ENCODE data around the gene LPXN. TPM values are rescaled to one million over a fixed set of nuclear protein-coding genes. Genes with fewer than 3 reads are reported as not detected.
A peak's percentile ranks its signal among the peaks of the same experiment; 100 is the strongest.
"Not testable (repeated sequence)": the region's sequence is repeated elsewhere in the genome, so short reads cannot be mapped to it uniquely, and the experiment has no call there.

LPXN gene
- total RNA-seq, 2 donors from 2014 or later, result 92.8 to 99.8 TPM

DNA sequence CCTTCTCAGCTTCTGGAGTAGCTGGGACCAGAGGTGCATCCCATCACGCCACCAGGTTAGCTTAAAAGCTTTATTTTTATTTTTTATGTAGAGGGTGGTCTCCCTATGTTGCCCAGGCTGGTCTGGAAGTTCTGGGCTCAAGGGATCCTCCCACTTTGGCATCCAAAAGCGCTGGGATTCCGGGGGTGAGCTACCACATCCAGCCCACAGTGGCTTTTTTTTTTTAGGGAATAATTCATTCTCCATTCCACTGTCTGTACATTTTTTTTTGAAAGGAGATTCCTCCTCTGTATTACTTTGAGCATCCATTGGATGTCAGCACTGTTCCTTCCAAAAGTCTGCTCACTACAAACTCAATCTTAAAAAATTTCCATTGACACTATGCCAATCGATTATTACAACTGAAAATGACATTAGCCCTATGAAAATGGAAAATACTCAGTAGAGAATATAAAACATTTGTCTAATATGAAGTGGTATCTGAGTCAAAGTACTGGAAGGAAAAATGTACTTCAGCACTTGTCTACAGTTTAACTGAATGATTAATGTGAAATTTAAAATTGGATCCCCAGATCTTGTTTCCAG is 1.3 kb upstream of the LPXN start:
- H3K9me3 ChIP-seq (ENCODE audit: control insufficient read depth, low read length, poor library complexity, severe bottlenecking), result no peaks in the 10 kb centered on the region
- DNase-seq (no peak), ATAC-seq (no peak)
- H3K36me3 Mint-ChIP-seq (ENCODE audit: low read depth), result peaks cover 7% of the 10 kb centered on the region
- H3K4me1 Mint-ChIP-seq, result peaks cover 54% of the 10 kb centered on the region
- peak overlapping the region; percentile 100 for H3K27ac Mint-ChIP-seq
- H3K27me3 Mint-ChIP-seq, result no peaks in the 10 kb centered on the region
- peak overlapping the region; percentile 98 for H3K4me3 Mint-ChIP-seq

DNA sequence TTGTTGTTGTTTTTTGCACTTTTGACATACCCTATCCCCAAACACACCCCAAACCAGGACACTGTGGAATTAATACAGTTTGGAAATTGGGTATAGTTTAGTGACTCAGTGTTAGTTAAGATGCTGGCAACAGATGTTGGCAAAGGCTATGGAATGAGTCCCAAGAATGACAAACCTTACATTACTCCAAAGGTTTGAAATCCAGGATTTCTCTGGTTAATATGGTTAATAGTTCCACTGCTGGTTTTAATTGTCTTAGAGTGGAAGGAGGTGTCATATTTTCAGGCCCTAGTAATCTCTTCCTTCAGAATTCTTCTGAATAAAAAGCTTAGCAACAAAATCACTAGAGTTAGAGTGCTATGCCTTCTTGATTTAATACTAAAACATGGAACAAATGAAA is 775 bp downstream of the LPXN start:
- H3K4me3 Mint-ChIP-seq, result peak overlapping the region; percentile 98
- ATAC-seq, result no peak
- no peak for DNase-seq
- peaks cover 50% of the 10 kb centered on the region for H3K4me1 Mint-ChIP-seq
- no peaks in the 10 kb centered on the region for H3K9me3 ChIP-seq (ENCODE audit: control insufficient read depth, low read length, poor library complexity, severe bottlenecking)
- peak overlapping the region; percentile 100 for H3K27ac Mint-ChIP-seq
- H3K36me3 Mint-ChIP-seq (ENCODE audit: low read depth), result peaks cover 7% of the 10 kb centered on the region
- H3K27me3 Mint-ChIP-seq, result no peaks in the 10 kb centered on the region

DNA sequence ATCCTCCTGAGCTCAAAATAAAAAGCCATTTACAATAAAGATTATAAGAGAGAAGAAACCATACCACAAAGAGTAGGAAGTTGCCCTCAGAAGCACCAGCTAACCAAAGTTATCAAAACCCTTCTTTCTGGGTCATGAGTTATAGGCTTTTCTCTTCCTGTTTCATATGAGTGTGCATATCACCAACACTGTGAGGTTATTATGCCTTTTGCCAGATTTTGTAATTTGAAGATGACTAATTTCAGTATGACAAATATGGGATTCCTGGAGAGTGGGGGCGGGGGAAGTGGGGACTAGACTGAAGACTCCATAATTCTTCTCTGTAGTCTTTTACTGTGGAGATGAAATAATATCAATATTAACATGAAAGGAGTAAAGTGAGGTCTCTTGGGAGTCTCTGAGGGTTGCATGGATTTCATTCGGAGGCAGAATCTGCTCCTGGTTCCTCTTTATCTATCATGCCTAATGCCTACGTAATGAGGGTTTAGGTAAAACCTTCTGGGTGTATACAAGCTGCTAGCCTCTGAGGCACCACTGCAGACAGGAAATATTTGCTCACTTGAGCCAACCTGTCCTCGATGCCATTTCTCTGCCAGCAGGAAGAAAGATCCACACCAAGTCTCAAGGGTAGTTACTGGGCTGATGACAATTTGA is 2.1 kb downstream of the LPXN start:
- ATAC-seq (peak; percentile 34), DNase-seq (peak in 1 of 3 donors; percentile 48)
- H3K36me3 Mint-ChIP-seq (ENCODE audit: low read depth), result peaks cover 9% of the 10 kb centered on the region
- H3K27ac Mint-ChIP-seq, result peak overlapping the region; percentile 100
- peak overlapping the region; percentile 98 for H3K4me3 Mint-ChIP-seq
- no peaks in the 10 kb centered on the region for H3K27me3 Mint-ChIP-seq
- H3K9me3 ChIP-seq (ENCODE audit: control insufficient read depth, low read length, poor library complexity, severe bottlenecking), result no peaks in the 10 kb centered on the region
- peaks cover 53% of the 10 kb centered on the region for H3K4me1 Mint-ChIP-seq

DNA sequence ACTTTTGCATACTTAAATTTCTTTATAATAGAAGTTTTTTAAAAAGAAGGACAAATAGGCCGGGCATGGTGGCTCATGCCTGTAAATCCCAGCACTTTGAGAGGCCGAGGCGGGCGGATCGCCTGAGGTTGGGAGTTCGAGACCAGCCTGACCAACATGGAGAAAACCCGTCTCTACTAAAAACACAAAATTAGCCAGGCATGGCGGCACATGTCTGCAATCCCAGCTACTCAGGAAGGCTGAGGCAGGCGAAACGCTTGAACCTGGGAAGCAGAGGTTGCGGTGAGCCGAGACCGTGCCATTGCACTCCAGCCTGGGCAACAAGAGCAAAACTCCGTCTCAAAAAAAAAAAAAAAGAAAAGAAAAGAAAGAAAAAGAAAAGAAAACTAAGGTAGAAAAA is 2.8 kb downstream of the LPXN start:
- DNase-seq; H3K9me3 ChIP-seq (ENCODE audit: control insufficient read depth, low read length, poor library complexity, severe bottlenecking); H3K27me3 Mint-ChIP-seq; ATAC-seq: not testable (repeated sequence)
- Mint-ChIP-seq H3K4me3 (peak overlapping the region; percentile 98), H3K27ac (peak overlapping the region; percentile 100), H3K36me3 (ENCODE audit: low read depth) (peaks cover 12% of the 10 kb centered on the region), H3K4me1 (peaks cover 54% of the 10 kb centered on the region)

DNA sequence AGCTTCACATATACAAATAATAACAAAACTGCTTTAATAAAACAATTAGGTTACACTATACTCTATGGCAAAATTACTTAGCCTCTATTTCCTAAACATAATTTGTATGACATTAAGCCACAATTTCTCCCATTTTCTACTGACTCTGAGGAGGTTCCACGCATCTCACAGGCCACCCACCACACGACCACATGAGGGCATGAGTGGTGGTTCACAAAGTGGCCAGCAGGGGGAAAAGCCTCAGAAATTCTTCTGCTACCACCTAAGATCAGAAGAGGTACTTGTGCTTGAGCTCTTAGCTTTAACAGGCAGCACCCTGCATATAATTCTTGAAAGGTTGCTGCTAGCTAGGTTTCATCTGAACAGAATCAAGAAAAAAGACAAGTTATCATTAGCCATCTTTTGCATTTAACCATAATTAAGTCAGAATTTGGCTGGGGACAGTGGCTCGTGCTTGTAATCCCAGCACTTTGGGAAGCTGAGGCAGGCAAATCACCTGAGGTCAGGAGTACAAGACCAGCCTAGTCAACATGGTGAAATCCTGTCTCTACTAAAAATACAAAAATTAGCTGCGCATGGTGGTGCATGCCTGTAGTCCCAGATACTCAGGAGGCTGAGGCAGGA is 7.7 kb downstream of the LPXN start:
- Mint-ChIP-seq H3K36me3 (ENCODE audit: low read depth) (peaks cover 8% of the 10 kb centered on the region), H3K27ac (peak overlapping the region; percentile 94), H3K4me3 (peak overlapping the region; percentile 81), H3K4me1 (peaks cover 43% of the 10 kb centered on the region), H3K27me3 (no peaks in the 10 kb centered on the region)
- DNase-seq (peak; percentile 52 to 64 (median 63)), ATAC-seq (peak; percentile 98)
- no peaks in the 10 kb centered on the region for H3K9me3 ChIP-seq (ENCODE audit: control insufficient read depth, low read length, poor library complexity, severe bottlenecking)

DNA sequence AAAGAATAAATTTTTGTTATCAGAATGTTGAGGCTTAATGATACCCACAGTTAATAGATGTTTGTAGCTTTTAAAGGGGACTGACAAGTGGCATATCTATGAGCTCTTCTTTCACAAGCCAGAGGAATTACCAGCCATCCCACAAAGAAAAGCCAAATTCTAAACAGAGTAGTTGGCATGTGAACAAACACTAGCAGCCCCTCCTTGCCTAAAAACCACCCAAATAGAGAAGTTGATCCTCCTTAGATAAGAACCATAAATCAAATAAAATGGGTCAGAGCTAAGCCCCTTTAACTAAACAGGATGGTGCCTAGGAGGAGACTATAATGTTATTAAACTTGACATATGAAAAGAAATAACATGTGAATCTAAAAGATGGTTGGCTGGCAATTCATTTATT is 11.4 kb downstream of the LPXN start:
- ATAC-seq (peak; percentile 35), DNase-seq (no peak)
- Mint-ChIP-seq H3K4me3 (peak overlapping the region; percentile 79), H3K36me3 (ENCODE audit: low read depth) (peaks cover 11% of the 10 kb centered on the region), H3K4me1 (peaks cover 49% of the 10 kb centered on the region), H3K27me3 (no peaks in the 10 kb centered on the region), H3K27ac (peak overlapping the region; percentile 94)
- H3K9me3 ChIP-seq (ENCODE audit: control insufficient read depth, low read length, poor library complexity, severe bottlenecking), result no peaks in the 10 kb centered on the region

DNA sequence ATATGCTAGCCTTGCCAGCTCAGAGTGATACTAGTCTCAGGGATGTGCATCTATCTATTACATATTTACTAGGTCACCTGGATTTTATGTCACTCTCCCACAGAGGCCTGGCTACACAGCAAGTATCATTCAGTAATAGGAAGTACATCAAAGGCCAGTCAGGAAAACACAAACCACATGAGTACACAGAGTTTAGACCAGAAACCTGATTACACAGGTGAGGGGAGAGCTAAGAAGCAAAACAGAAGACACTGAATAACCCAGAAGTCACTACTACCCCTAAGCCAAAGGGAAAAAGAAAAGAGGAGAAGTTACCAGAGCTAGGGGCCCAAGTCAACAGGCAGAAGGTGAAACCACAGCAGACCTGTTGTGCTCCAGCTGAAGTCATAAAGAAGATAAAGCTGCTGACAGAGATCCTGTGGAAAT is 13.3 kb downstream of the LPXN start:
- H3K27ac Mint-ChIP-seq, result peak overlapping the region; percentile 95
- H3K36me3 Mint-ChIP-seq (ENCODE audit: low read depth), result peaks cover 8% of the 10 kb centered on the region
- H3K27me3 Mint-ChIP-seq, result no peaks in the 10 kb centered on the region
- peak; percentile 79 for ATAC-seq
- no peaks in the 10 kb centered on the region for H3K9me3 ChIP-seq (ENCODE audit: control insufficient read depth, low read length, poor library complexity, severe bottlenecking)
- peaks cover 40% of the 10 kb centered on the region for H3K4me1 Mint-ChIP-seq
- peak overlapping the region; percentile 89 for H3K4me3 Mint-ChIP-seq
- no peak for DNase-seq

DNA sequence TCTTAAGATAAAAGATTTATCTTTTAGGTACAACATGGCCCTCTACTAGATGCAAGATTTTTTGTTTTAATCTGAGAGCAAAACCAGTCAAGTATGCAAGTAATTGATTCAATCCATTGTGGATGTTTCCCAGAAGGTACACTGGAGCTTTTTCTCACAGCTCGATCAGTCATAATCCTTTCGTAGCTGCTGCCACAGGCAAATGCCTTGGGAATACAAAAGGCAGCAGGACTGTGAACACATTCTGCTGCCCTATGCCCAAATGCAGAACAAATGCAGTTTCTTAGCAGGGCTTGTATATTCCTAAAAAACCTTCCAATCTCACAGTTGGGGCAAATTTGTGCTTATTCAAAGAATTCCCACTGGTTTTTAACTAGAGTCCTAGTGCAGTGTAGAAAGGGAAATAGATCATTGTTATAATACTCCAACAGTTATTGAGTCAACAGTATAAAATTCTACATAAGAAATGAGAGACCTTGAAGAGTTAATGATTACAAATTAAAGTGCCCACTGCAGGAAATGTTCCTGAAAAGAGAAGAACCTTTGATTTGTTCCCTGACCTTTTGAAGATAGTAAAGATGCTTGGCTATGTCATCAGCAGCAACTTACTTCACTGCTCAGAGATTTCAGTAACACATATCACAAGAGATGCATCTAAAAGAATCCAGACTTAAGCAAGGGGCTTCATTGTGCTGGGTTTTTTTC is 14.1 kb downstream of the LPXN start:
- H3K9me3 ChIP-seq (ENCODE audit: control insufficient read depth, low read length, poor library complexity, severe bottlenecking), result no peaks in the 10 kb centered on the region
- no peak overlapping the region for H3K4me3 Mint-ChIP-seq
- peaks cover 10% of the 10 kb centered on the region for H3K36me3 Mint-ChIP-seq (ENCODE audit: low read depth)
- no peaks in the 10 kb centered on the region for H3K27me3 Mint-ChIP-seq
- H3K27ac Mint-ChIP-seq, result peak overlapping the region; percentile 95
- ATAC-seq, result no peak
- no peak for DNase-seq
- H3K4me1 Mint-ChIP-seq, result peaks cover 47% of the 10 kb centered on the region

DNA sequence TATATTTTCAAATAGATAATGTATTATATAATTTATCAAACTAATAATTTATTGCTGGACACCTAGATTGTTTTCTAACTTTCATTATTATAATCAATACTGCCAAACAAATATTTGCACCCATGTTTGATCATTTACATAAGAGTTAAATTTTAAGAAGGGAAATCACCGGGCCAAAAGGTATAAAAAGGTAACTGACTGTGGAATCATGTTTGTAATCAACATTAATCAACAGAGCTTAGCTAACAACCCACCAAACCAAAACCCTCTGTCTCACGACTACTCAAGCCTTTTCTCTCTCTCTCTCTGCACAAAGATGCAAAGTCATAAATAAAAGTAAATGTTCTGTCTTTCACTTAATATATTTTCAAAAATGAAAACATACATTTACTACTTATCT is 14.8 kb downstream of the LPXN start:
- H3K36me3 Mint-ChIP-seq (ENCODE audit: low read depth), result peaks cover 10% of the 10 kb centered on the region
- no peaks in the 10 kb centered on the region for H3K9me3 ChIP-seq (ENCODE audit: control insufficient read depth, low read length, poor library complexity, severe bottlenecking)
- no peak for ATAC-seq
- peaks cover 47% of the 10 kb centered on the region for H3K4me1 Mint-ChIP-seq
- no peak for DNase-seq
- no peak overlapping the region for H3K4me3 Mint-ChIP-seq
- H3K27ac Mint-ChIP-seq, result peak overlapping the region; percentile 95
- H3K27me3 Mint-ChIP-seq, result no peaks in the 10 kb centered on the region

DNA sequence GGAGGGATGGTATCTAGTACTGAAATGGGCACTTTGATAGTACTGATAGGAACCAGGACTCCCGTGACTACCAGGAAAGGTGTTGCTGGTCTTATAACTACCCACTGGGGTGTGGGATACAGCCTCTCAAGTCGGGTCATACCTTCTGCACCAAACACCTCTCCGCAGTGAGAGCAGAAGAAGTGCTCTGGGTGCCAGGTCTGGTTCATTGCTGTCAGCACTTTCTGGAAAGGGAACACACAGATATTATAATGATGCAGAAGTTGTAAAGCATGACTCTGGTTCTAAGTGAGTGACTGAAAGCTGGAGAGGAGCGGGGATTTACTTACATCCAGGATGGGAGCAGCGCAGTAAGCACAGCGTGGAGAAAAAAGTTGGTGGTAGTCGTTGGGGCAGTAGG is 26.0 kb downstream of the LPXN start:
- H3K36me3 Mint-ChIP-seq (ENCODE audit: low read depth), result peaks cover 33% of the 10 kb centered on the region
- DNase-seq (no peak), ATAC-seq (no peak)
- no peaks in the 10 kb centered on the region for H3K27me3 Mint-ChIP-seq
- no peak overlapping the region for H3K4me3 Mint-ChIP-seq
- peak overlapping the region; percentile 78 for H3K27ac Mint-ChIP-seq
- no peaks in the 10 kb centered on the region for H3K9me3 ChIP-seq (ENCODE audit: control insufficient read depth, low read length, poor library complexity, severe bottlenecking)
- peaks cover 13% of the 10 kb centered on the region for H3K4me1 Mint-ChIP-seq

DNA sequence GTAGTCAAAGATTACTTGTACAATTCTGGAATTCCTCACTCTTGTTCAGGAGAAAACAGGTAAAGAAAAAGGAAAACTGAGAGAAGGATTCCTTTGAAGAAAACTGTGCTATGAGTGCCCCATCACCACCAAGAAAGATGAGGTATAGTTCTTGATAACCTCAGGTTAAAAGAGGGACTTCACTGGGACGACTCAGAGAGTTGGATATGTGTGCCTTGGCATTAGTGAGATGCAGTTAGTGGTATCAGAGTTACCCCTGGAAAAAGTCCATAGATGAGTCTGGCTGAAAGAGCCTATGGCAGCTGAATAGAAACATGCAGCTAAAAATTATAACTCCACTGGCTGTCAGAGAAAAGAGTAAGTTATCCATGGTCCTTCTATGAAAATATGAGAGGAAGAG is 28.8 kb downstream of the LPXN start:
- H3K4me1 Mint-ChIP-seq, result peaks cover 8% of the 10 kb centered on the region
- H3K27ac Mint-ChIP-seq, result no peak overlapping the region
- ATAC-seq, result no peak
- no peak for DNase-seq
- no peak overlapping the region for H3K4me3 Mint-ChIP-seq
- peaks cover 21% of the 10 kb centered on the region for H3K36me3 Mint-ChIP-seq (ENCODE audit: low read depth)
- no peaks in the 10 kb centered on the region for H3K27me3 Mint-ChIP-seq
- no peaks in the 10 kb centered on the region for H3K9me3 ChIP-seq (ENCODE audit: control insufficient read depth, low read length, poor library complexity, severe bottlenecking)

DNA sequence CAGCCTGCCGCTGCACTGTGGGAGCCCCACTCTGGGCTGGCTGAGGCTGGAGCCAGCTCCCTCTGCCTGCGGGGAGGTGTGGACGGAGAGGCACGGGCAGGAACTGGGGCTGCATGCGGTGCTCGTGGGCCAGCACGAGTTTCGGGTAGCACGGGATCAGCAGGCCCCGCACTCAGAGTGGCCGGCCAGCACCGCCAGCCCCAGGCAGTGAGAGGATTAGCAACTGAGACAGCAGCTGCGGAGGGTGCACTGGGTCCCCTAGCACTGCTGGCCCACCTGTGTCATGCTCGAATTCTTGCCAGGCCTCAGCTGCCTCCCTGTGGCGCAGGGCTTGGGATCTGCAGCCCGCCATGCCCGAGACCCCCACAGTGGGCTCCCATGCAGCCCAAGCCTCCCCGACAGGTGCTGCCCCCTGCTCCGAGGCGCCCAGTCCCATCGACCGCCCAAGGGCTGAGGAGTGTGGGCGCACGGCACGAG is 43.8 kb downstream of the LPXN start:
- Mint-ChIP-seq H3K4me3 (no peak overlapping the region), H3K27ac (no peak overlapping the region), H3K27me3 (no peaks in the 10 kb centered on the region), H3K36me3 (ENCODE audit: low read depth) (peaks cover 17% of the 10 kb centered on the region), H3K4me1 (peaks cover 32% of the 10 kb centered on the region)
- no peaks in the 10 kb centered on the region for H3K9me3 ChIP-seq (ENCODE audit: control insufficient read depth, low read length, poor library complexity, severe bottlenecking)
- DNase-seq, result no peak
- ATAC-seq, result no peak

DNA sequence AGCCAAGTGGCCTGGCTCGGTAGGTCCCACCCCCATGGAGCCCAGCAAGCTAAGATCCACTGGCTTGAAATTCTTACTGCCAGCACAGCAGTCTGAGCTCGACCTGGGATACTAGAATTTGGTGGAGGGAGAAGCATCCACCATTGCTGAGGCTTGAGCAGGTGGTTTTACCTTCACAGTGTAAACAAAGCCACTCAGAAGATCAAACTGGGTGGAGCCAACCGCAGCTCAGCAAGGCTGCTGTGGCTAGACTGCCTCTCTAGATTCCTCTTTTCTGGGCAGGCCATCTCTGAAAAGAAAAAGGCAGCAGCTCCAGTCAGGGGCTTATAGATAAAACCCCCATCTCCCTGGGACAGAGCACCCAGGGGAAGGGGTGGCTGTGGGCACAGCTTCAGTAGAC is 45.4 kb downstream of the LPXN start:
- DNase-seq (no peak), ATAC-seq (peak; percentile 79)
- no peaks in the 10 kb centered on the region for H3K9me3 ChIP-seq (ENCODE audit: control insufficient read depth, low read length, poor library complexity, severe bottlenecking)
- H3K4me1 Mint-ChIP-seq, result peaks cover 34% of the 10 kb centered on the region
- peak overlapping the region; percentile 94 for H3K27ac Mint-ChIP-seq
- no peak overlapping the region for H3K4me3 Mint-ChIP-seq
- H3K27me3 Mint-ChIP-seq, result no peaks in the 10 kb centered on the region
- H3K36me3 Mint-ChIP-seq (ENCODE audit: low read depth), result peaks cover 19% of the 10 kb centered on the region

All from T-helper 17 cell (primary cell).